Thoracic aorta (tissue), 2 donors: ENCODE results near the gene AKNA. TPM values are rescaled to one million over a fixed set of nuclear protein-coding genes. Genes with fewer than 3 reads are reported as not detected.

ENCODE experiments used
- ATAC-seq: fragments of 150-250 bp; one replicate; pipeline ENCODE4 v1.8.0; 2017; ENCODE audit warnings: low read depth; ENCODE audit not compliant: insufficient number of reproducible peaks, low FRiP score
- DNase-seq: peaks from one replicate; pipeline ENCODE4 v3.0.0-alpha.2; 2020; ENCODE audit warnings: low spot score
- H3K27ac ChIP-seq, 2 donors: fragments of 200-600 bp; sonication (generic); 1 replicate in 1 of 2; 2 replicates in 1 of 2; pipeline ENCODE4 v1.5.1; 2016; ENCODE audit warnings: mild to moderate bottlenecking in 2 of 2, moderate library complexity in 2 of 2
- H3K27me3 ChIP-seq: fragments of 200-600 bp; sonication (generic); replicated peaks from 2 replicates; pipeline ENCODE4 v1.6.0; 2016; ENCODE audit warnings: mild to moderate bottlenecking; ENCODE audit not compliant: insufficient read depth
- H3K36me3 ChIP-seq: fragments of 200-600 bp; sonication (generic); one replicate; pipeline ENCODE4 v1.5.1; 2016
- H3K4me1 ChIP-seq, 2 donors: fragments of 200-600 bp; sonication (generic); 1 replicate in 1 of 2; 2 replicates in 1 of 2; pipeline versions ENCODE4 v1.5.1 to v1.6.0; 2016; ENCODE audit warnings: low read depth in 2 of 2, mild to moderate bottlenecking in 1 of 2; ENCODE audit not compliant: control insufficient read depth in 1 of 2
- H3K4me3 ChIP-seq: fragments of 200-600 bp; sonication (generic); 2 replicates; pipeline ENCODE4 v1.5.1; 2016; ENCODE audit warnings: mild to moderate bottlenecking
- H3K9me3 ChIP-seq: fragments of 200-600 bp; sonication (generic); 2 replicates; pipeline ENCODE4 v1.5.1; 2016
- CTCF ChIP-seq: fragments of 200-600 bp; sonication (generic); IDR thresholded peaks from one replicate; pipeline ENCODE4 v1.5.1; 2019; ENCODE audit warnings: antibody characterized with exemption
- total RNA-seq, 2 donors: library from RNA; depleted of rRNA; stranded (reverse); fragments of >200 nt; gene quantifications; one replicate each; pipeline versions ENCODE4 v1.1.0 to v1.2.3, GENCODE V29; 2016

The AKNA gene
- total RNA-seq, 2 donors from 2014 or later = 34.8 to 68.5 TPM

DNA sequence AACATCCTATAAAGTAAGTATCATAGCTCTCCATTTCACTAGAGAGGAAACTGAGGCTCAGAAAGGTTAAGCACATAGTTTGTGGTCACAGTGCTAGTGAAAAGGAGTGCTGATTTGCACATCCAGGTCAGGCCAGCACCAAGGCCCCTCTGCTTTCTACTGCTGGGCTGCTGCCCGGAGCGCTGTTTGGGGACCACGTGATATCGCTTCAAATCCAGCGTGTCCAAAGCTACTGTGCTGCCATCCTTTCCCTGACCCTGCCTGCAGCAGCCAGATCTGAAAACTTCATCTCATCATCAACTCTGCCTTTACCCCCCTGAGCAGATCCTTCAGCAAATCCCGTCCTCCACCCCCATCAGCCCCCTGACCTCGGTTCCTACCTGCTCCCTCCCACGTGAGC is 40.7 kb upstream of the AKNA start:
- Histone ChIP-seq H3K27me3 (no peaks in the 10 kb centered on the region), H3K27ac (no peak overlapping the region), H3K4me1 (no peaks in the 10 kb centered on the region), H3K9me3 (no peaks in the 10 kb centered on the region), H3K4me3 (no peak overlapping the region), H3K36me3 (no peaks in the 10 kb centered on the region)
- no peak for ATAC-seq
- DNase-seq = no peak
- no peak for TF ChIP-seq CTCF

DNA sequence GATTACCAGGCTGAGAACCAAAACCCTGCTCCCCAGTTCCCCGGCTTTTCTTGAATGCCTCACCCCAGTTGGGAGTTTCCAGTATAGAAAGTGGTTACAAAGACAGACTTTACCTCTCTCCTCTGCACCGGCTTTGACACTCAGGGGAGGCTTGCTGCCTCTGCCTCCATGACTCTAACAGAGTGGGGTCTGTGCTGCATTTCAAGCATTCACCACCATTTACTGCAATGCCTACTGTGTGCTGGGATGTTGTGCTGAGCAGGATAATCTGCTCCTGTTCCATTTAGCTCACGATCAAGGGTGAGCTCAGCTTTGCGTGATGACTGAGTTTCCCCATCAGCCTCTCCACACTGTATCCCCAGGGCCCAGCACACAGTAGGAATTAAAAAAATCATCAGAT is 39.9 kb upstream of the AKNA start:
- Histone ChIP-seq H3K27me3 (no peaks in the 10 kb centered on the region), H3K36me3 (no peaks in the 10 kb centered on the region), H3K27ac (no peak overlapping the region), H3K4me3 (no peak overlapping the region), H3K4me1 (no peaks in the 10 kb centered on the region), H3K9me3 (no peaks in the 10 kb centered on the region)
- ATAC-seq (no peak), DNase-seq (no peak)
- no peak for TF ChIP-seq CTCF

- ATAC-seq = no peak
- Histone ChIP-seq H3K36me3 (no peaks in the 10 kb centered on the region), H3K9me3 (no peaks in the 10 kb centered on the region), H3K4me3 (no peak overlapping the region), H3K4me1 (no peaks in the 10 kb centered on the region), H3K27ac (no peak overlapping the region), H3K27me3 (no peaks in the 10 kb centered on the region)
- TF ChIP-seq CTCF = no peak
- DNase-seq = no peak
These were observed 38.5 kb upstream of the AKNA start for GRCh38 chr9:114426046-114426948.

- no peak for ATAC-seq
- TF ChIP-seq CTCF = no peak
These were observed 37.3 kb upstream of the AKNA start for GRCh38 chr9:114425126-114425525.

DNA sequence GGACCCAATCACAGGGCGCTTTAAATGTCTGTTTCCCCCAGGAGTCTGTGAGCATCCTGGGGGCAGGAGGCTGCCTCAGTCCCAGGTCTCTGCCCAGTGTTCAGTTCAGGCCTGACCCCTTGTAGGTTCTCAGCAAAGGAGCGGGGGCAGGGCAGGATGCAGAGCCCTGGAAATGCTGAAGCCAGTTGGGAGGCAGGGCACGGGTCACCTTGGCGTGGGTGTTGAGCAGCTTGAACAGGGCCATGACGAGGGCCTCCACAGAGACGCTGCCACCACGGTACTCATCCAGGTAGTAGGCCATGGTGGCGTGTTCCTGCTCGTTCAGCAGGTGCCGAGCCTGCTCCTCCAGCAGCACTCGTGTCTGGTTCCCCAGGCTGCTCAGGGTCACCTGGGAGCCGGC is 36.3 kb upstream of the AKNA start:
- no peak for DNase-seq
- Histone ChIP-seq H3K27ac (no peak overlapping the region), H3K4me3 (no peak overlapping the region), H3K27me3 (no peaks in the 10 kb centered on the region), H3K4me1 (no peaks in the 10 kb centered on the region), H3K36me3 (no peaks in the 10 kb centered on the region), H3K9me3 (no peaks in the 10 kb centered on the region)
- TF ChIP-seq CTCF = no peak
- ATAC-seq = no peak

More at GRCh38 chr9:114425126-114425525, 37.3 kb upstream of the AKNA start:
- DNase-seq = no peak
- no peaks in the 10 kb centered on the region for H3K36me3 ChIP-seq
- no peaks in the 10 kb centered on the region for H3K27me3 ChIP-seq
- H3K4me3 ChIP-seq = no peak overlapping the region
- H3K9me3 ChIP-seq = no peaks in the 10 kb centered on the region
- H3K4me1 ChIP-seq = no peaks in the 10 kb centered on the region
- H3K27ac ChIP-seq = no peak overlapping the region
